Stimulated activated memory B cell treated with anti-CD40 and anti-IgM and Interleukin-4, amounts not matched to agents 10 μg/mL and 1 μg/mL and 100 μg/mL, for 72 hours (primary cell): Measurements from ENCODE around the gene PTPRT.
"Not testable (repeated sequence)": the region's sequence is repeated elsewhere in the genome, so short reads cannot be mapped to it uniquely, and the experiment has no call there.

Experiments
- ATAC-seq: fragments of 150-1000 bp; cut with Tn5 transposase; 2 replicates; pipeline ENCODE4 v1.10.0; 2021
- H3K27ac Mint-ChIP-seq: one replicate; pipeline ENCODE4 v1.8.0; 2022; ENCODE audit warnings: mild to moderate bottlenecking, mixed read lengths
- H3K27me3 Mint-ChIP-seq: one replicate; pipeline ENCODE4 v1.8.0; 2022; ENCODE audit warnings: mixed read lengths
- H3K36me3 Mint-ChIP-seq: one replicate; pipeline ENCODE4 v1.8.0; 2022; ENCODE audit warnings: mixed read lengths
- H3K4me1 Mint-ChIP-seq: one replicate; pipeline ENCODE4 v1.8.0; 2022; ENCODE audit warnings: mixed read lengths
- H3K4me3 Mint-ChIP-seq: one replicate; pipeline ENCODE4 v1.8.0; 2022; ENCODE audit warnings: mild to moderate bottlenecking, moderate library complexity, mixed read lengths
- H3K9me3 Mint-ChIP-seq: one replicate; pipeline ENCODE4 v1.8.0; 2022; ENCODE audit warnings: mixed read lengths

The PTPRT gene

DNA sequence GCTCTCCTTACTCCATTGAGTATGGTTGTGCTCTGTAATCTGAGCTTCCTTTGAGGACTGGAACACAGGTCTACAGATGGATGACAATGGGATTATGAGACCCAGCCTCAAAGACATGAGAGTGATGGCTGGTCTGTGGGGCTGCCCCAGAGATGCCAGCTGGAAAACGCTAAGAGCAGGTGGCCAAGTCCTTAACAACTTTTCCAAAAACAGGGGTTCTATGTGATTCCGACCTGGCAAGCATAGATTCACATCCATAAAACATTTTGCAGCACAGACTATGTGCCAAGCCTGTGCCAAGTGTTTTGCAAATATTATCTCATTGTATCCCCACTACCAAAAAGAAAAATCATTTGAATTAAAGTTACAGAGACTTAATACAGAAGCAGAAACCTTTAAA lies 270.4 kb downstream of the PTPRT start:
- no peaks in the 10 kb centered on the region for H3K36me3 Mint-ChIP-seq
- no peak overlapping the region for H3K4me3 Mint-ChIP-seq
- H3K27me3 Mint-ChIP-seq, result no peaks in the 10 kb centered on the region
- peaks cover 9% of the 10 kb centered on the region for H3K9me3 Mint-ChIP-seq
- H3K4me1 Mint-ChIP-seq, result no peaks in the 10 kb centered on the region
- no peak for ATAC-seq
- H3K27ac Mint-ChIP-seq, result no peak overlapping the region

- Mint-ChIP-seq H3K27me3 (no peaks in the 10 kb centered on the region), H3K4me3 (no peak overlapping the region), H3K9me3 (peaks cover 5% of the 10 kb centered on the region), H3K36me3 (no peaks in the 10 kb centered on the region), H3K4me1 (no peaks in the 10 kb centered on the region), H3K27ac (no peak overlapping the region)
- no peak for ATAC-seq
These were observed 274.6 kb downstream of the PTPRT start for GRCh38 chr20:42915081-42915480.

GRCh38 chr20:42914302-42914701 lies 275.4 kb downstream of the PTPRT start:
- Mint-ChIP-seq H3K27me3 (no peaks in the 10 kb centered on the region), H3K4me1 (no peaks in the 10 kb centered on the region), H3K36me3 (no peaks in the 10 kb centered on the region), H3K4me3 (no peak overlapping the region), H3K27ac (no peak overlapping the region), H3K9me3 (peaks cover 5% of the 10 kb centered on the region)
- no peak for ATAC-seq

GRCh38 chr20:42910808-42911207 lies 278.9 kb downstream of the PTPRT start:
- H3K27me3 Mint-ChIP-seq, H3K4me3 Mint-ChIP-seq, H3K9me3 Mint-ChIP-seq, H3K27ac Mint-ChIP-seq, ATAC-seq, H3K4me1 Mint-ChIP-seq, H3K36me3 Mint-ChIP-seq: not testable (repeated sequence)

DNA sequence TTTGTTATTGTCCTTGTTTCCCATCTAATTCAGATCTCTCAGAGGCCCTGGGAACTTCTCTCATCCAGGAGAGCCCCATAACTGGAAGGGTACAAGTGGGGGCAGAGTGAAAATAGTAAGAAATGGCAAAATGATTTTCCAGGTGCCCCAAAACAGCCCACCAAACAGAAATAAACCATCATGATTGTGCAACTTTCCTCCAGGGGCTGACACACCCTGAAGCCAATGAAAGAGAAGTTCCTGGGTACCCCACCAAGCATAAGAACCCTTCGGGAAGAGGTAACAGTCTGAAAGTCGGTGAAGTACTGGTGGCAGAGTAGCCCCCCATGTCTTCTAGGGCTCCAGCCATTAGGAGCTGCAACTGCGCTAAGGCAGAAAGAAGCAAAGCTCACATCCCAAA lies 282.0 kb downstream of the PTPRT start:
- Mint-ChIP-seq H3K4me3 (no peak overlapping the region), H3K4me1 (no peaks in the 10 kb centered on the region), H3K36me3 (no peaks in the 10 kb centered on the region), H3K27ac (no peak overlapping the region), H3K27me3 (no peaks in the 10 kb centered on the region), H3K9me3 (peaks cover 2% of the 10 kb centered on the region)
- no peak for ATAC-seq

DNA sequence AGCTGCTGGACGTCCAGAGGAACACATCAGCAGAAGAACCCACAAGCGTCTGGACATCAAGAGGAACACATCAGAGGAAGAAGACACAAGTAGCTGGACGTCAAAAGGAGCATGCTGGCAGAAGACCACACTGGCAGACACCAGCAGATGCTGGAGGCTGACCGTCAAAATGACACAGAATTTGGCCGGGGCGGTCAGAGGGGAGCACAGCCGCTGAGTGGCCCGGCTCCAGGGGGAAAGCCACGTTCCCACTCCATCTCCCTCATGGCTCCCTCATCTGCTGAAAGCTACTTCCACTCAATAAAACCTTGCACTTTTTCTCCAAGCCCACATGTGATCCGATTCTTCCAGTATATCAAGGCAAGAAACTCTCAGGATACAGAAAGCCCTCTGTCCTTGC lies 283.6 kb downstream of the PTPRT start:
- H3K4me1 Mint-ChIP-seq, result no peaks in the 10 kb centered on the region
- H3K27ac Mint-ChIP-seq, result no peak overlapping the region
- ATAC-seq, result no peak
- no peak overlapping the region for H3K4me3 Mint-ChIP-seq
- no peaks in the 10 kb centered on the region for H3K36me3 Mint-ChIP-seq
- H3K9me3 Mint-ChIP-seq, result peaks cover 2% of the 10 kb centered on the region
- H3K27me3 Mint-ChIP-seq, result no peaks in the 10 kb centered on the region

DNA sequence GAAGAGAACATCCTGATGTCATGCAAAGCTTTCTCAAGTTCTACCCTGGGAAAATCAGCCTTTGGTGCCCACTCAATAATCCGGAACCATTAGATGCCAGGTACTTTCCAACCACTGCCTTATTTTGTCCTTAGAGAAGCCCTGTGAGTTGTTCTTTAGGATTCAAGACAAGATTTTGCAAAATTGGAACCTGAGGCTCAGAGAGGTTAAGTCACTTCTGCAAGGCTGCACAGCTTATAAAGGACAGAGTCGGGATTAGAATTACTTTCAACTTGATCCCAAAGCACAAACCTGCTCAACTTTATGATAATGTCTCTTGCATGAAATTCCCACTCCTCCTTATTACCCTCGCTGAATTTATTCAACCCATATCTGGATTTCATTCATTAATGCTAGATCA lies 287.2 kb downstream of the PTPRT start:
- H3K36me3 Mint-ChIP-seq, result no peaks in the 10 kb centered on the region
- H3K27me3 Mint-ChIP-seq, result no peaks in the 10 kb centered on the region
- H3K4me3 Mint-ChIP-seq, result no peak overlapping the region
- peaks cover 2% of the 10 kb centered on the region for H3K9me3 Mint-ChIP-seq
- H3K27ac Mint-ChIP-seq, result no peak overlapping the region
- ATAC-seq, result no peak
- no peaks in the 10 kb centered on the region for H3K4me1 Mint-ChIP-seq

DNA sequence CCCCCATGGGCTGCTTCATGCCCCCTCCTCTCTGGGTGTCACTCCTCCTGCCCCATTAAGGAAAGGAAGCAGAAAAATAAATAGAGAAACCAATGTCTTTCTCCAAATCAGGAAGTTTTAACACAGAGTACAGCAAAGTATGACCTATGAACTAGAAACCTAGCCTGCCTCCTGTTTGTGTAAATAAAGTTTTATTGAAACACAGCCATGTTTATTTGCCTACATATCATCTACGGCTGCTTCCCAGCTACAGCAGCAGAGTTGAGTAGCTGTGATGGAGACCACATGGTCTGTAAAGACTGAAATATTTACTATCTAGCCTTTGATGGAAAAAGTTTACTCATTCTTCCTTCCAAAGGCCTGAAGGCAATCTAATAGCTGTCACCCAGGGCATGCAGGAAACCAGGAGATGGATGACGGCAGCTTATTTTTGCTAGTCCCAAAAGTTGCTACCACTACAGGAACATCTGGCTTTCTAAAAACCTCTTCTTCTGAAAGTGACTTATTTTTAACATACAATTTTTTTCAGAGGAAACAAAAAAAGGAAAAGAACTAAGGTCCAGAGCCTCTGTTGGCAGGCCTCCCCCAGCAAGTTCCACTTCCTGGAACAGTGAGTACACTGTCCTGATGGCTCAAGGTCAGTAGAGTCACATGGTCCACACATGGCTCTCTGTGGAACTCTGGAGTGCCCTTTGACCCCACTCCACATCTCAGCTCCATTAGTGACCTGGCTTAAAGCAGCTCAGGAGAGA lies 287.8 kb downstream of the PTPRT start:
- H3K27me3 Mint-ChIP-seq, result no peaks in the 10 kb centered on the region
- H3K9me3 Mint-ChIP-seq, result peaks cover 2% of the 10 kb centered on the region
- no peak overlapping the region for H3K27ac Mint-ChIP-seq
- no peaks in the 10 kb centered on the region for H3K4me1 Mint-ChIP-seq
- no peaks in the 10 kb centered on the region for H3K36me3 Mint-ChIP-seq
- no peak overlapping the region for H3K4me3 Mint-ChIP-seq
- no peak for ATAC-seq

GRCh38 chr20:42900764-42901163 lies 288.9 kb downstream of the PTPRT start:
- not testable (repeated sequence) for H3K36me3 Mint-ChIP-seq, H3K27ac Mint-ChIP-seq, ATAC-seq, H3K4me3 Mint-ChIP-seq, H3K9me3 Mint-ChIP-seq, H3K4me1 Mint-ChIP-seq, H3K27me3 Mint-ChIP-seq

- ATAC-seq, result no peak
- Mint-ChIP-seq H3K9me3 (peaks cover 2% of the 10 kb centered on the region), H3K27me3 (no peaks in the 10 kb centered on the region), H3K36me3 (no peaks in the 10 kb centered on the region), H3K4me3 (no peak overlapping the region), H3K27ac (no peak overlapping the region), H3K4me1 (no peaks in the 10 kb centered on the region)
These were observed 294.7 kb downstream of the PTPRT start for GRCh38 chr20:42895020-42895419.

GRCh38 chr20:42894483-42894882 lies 295.2 kb downstream of the PTPRT start:
- no peak overlapping the region for H3K27ac Mint-ChIP-seq
- H3K36me3 Mint-ChIP-seq, result no peaks in the 10 kb centered on the region
- H3K4me1 Mint-ChIP-seq, result no peaks in the 10 kb centered on the region
- ATAC-seq, result no peak
- H3K9me3 Mint-ChIP-seq, result peaks cover 2% of the 10 kb centered on the region
- H3K4me3 Mint-ChIP-seq, result no peak overlapping the region
- H3K27me3 Mint-ChIP-seq, result no peaks in the 10 kb centered on the region

DNA sequence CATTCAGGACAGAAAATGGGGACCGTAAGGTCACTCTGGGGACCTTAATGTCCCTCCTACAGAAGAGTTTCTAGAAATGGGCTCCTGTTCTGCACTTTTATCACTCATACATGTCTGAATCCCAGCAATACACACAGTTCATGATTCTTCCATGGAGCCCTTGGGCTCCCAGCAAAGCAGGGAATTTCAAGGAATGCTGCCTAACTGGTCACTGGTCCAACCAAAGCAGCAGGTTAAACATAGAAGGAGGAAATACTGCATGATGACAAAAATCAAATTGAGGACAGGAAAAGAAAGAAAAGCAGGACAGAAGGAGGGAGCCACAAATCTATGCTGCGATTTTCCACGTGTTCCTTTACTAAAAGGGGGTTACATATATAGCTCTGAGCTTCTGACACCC lies 300.2 kb downstream of the PTPRT start:
- Mint-ChIP-seq H3K9me3 (peaks cover 2% of the 10 kb centered on the region), H3K36me3 (no peaks in the 10 kb centered on the region), H3K4me1 (no peaks in the 10 kb centered on the region), H3K4me3 (no peak overlapping the region), H3K27me3 (no peaks in the 10 kb centered on the region), H3K27ac (no peak overlapping the region)
- no peak for ATAC-seq

- Mint-ChIP-seq H3K4me1 (no peaks in the 10 kb centered on the region), H3K36me3 (no peaks in the 10 kb centered on the region), H3K9me3 (peaks cover 7% of the 10 kb centered on the region), H3K4me3 (no peak overlapping the region), H3K27me3 (no peaks in the 10 kb centered on the region), H3K27ac (no peak overlapping the region)
- ATAC-seq, result no peak
These were observed 302.4 kb downstream of the PTPRT start for GRCh38 chr20:42887281-42887680.

DNA sequence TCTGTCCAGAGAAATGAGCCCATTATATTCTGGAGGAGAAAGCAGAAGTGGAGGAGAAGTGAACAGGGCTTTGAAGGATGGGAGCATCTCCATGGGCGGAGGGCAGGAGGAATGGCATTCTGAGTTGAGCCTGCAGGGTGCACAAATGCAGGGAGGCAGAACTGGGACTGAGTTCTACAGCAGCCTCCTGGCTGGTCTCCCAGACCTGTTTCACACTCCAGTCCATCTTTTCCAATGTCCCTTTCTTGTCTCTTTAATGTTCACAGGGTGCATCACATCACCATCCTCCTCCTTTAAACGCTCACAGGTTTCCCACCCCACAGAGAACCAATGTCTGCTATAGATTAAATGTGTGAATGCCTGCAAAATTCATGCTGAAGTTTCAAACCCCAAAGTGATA lies 302.9 kb downstream of the PTPRT start:
- H3K27me3 Mint-ChIP-seq, result no peaks in the 10 kb centered on the region
- no peaks in the 10 kb centered on the region for H3K4me1 Mint-ChIP-seq
- peaks cover 7% of the 10 kb centered on the region for H3K9me3 Mint-ChIP-seq
- H3K4me3 Mint-ChIP-seq, result no peak overlapping the region
- no peak overlapping the region for H3K27ac Mint-ChIP-seq
- ATAC-seq, result no peak
- no peaks in the 10 kb centered on the region for H3K36me3 Mint-ChIP-seq

DNA sequence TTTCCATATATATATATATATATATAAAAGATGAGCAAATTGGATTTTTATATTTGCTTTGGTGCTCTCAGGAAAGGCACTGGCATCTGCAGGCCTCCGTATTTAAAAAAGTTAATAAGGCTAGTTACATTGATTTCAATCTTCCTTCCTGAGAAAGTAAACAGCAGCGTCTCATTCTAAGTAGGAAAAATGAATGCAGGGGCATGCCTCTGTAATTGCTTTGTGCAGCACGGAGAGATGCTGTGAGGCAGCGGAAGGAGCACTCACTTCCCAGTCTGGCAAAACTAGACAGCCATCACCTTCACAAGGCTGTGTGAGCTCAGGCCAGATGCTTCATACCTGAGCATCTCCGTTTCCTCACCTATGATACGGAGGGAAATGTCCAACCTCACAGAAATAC lies 303.7 kb downstream of the PTPRT start:
- Mint-ChIP-seq H3K4me1 (no peaks in the 10 kb centered on the region), H3K36me3 (no peaks in the 10 kb centered on the region), H3K27ac (no peak overlapping the region), H3K27me3 (no peaks in the 10 kb centered on the region), H3K4me3 (no peak overlapping the region), H3K9me3 (peaks cover 4% of the 10 kb centered on the region)
- ATAC-seq, result no peak

DNA sequence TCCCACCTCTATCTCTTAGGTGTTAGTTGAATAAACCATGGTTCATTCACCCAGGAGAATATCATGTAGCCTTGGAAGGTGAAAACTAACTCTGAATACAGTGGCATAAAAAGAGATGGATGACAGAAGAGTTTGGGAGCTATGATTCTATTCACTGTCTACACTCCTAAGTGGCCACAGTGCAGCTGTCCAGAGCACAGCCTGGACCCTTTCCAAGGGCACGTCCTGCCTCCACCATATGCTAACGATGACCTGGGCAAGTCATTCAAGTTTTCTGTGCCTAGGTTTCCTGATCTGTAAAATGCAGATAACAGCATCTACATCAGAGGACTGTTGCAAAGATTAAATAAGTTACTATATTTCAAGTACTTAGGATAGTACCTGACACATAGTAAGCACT lies 314.1 kb downstream of the PTPRT start:
- Mint-ChIP-seq H3K9me3 (no peaks in the 10 kb centered on the region), H3K27ac (no peak overlapping the region), H3K4me1 (no peaks in the 10 kb centered on the region)

GRCh38 chr20:42873259-42873658 lies 316.4 kb downstream of the PTPRT start:
- H3K4me1 Mint-ChIP-seq, result no peaks in the 10 kb centered on the region
- no peak overlapping the region for H3K27ac Mint-ChIP-seq
- no peaks in the 10 kb centered on the region for H3K36me3 Mint-ChIP-seq
- H3K4me3 Mint-ChIP-seq, result no peak overlapping the region
- H3K9me3 Mint-ChIP-seq, result no peaks in the 10 kb centered on the region
- ATAC-seq, result no peak
- H3K27me3 Mint-ChIP-seq, result no peaks in the 10 kb centered on the region

More for the DNA sequence above, 314.1 kb downstream of the PTPRT start:
- Mint-ChIP-seq H3K4me3 (no peak overlapping the region), H3K27me3 (no peaks in the 10 kb centered on the region), H3K36me3 (no peaks in the 10 kb centered on the region)
- ATAC-seq, result no peak
